ENCODE data around the gene ENTREP1. TPM values are rescaled to one million over a fixed set of nuclear protein-coding genes. Genes with fewer than 3 reads are reported as not detected.

ENTREP1 gene
- total and polyA plus RNA-seq, 2 experiments from 2014 or later = 0.94 to 2.2 TPM

DNA sequence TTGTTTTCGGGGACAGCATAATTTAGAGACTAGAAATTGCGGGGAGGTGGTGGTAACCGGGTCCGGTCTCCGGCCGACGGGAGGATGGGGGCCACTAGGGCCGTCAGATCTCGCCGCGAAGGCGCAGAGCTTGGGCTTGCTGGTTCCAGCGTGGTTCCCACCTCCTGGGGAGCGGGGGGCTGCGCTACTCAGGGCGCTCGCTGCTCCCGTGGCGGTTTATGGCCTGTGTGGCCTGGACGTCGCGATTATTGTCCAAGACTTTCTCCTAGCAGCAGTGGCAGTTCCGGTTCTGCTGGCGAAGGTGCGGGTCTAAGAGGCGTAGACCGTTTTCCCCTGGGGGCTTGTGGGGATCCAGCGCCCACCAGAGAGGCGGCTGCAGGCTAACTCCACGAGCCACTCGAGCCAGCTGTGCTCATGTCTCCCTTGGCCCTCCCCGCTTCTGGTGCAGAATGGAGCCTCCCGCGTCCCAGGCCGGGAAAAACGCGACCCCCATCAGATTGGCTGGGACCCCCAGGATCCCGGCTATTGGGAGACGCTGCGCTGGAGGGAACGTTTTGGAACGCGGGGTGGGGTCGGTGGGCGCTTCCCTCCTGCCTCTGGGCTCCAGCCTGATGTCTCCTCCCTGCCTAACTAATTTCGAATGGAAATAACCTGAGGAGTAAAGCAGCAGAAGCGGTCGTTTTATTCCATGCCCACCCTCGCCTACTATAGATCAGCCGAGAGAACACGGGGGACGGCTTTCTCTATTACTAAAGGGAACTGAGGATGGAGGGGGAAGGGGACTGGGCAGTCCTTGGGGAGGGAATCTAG is 87.1 kb downstream of the ENTREP1 start:
- Histone ChIP-seq H3K79me2 (no peaks in the 10 kb centered on the region), H2AFZ (peak overlapping the region; percentile 60), H3K4me1 (ENCODE audit: insufficient read depth) (no peaks in the 10 kb centered on the region), H3K9me2 (replicated peaks; ENCODE audit: insufficient read depth) (no peaks in the 10 kb centered on the region), H4K20me1 (ENCODE audit: insufficient read depth, poor library complexity, severe bottlenecking) (no peaks in the 10 kb centered on the region), H3K36me3 (replicated peaks; ENCODE audit: insufficient read depth, low read depth) (no peaks in the 10 kb centered on the region), H3K4me2 (no peak overlapping the region), H3K9me3 (ENCODE audit: low read depth) (no peaks in the 10 kb centered on the region), H3K27me3 (no peaks in the 10 kb centered on the region), H3K27ac (no peak overlapping the region), H3K4me3 (no peak overlapping the region)
- TF ChIP-seq, protein P1, sequence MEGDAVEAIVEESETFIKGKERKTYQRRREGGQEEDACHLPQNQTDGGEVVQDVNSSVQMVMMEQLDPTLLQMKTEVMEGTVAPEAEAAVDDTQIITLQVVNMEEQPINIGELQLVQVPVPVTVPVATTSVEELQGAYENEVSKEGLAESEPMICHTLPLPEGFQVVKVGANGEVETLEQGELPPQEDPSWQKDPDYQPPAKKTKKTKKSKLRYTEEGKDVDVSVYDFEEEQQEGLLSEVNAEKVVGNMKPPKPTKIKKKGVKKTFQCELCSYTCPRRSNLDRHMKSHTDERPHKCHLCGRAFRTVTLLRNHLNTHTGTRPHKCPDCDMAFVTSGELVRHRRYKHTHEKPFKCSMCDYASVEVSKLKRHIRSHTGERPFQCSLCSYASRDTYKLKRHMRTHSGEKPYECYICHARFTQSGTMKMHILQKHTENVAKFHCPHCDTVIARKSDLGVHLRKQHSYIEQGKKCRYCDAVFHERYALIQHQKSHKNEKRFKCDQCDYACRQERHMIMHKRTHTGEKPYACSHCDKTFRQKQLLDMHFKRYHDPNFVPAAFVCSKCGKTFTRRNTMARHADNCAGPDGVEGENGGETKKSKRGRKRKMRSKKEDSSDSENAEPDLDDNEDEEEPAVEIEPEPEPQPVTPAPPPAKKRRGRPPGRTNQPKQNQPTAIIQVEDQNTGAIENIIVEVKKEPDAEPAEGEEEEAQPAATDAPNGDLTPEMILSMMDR (IDR thresholded peaks at IDR 0.05; ENCODE audit: poor library complexity) = no peak
- TF ChIP-seq EZH2 (IDR thresholded peaks at IDR 0.05; ENCODE audit: borderline replicate concordance) = no peak
- TF ChIP-seq EZH2phosphoT487 (IDR thresholded peaks at IDR 0.05; ENCODE audit: low read depth, severe bottlenecking, unreplicated experiment) = no peak
- WGBS (ENCODE audit: low lambda C conversion rate, missing lambda C conversion rate) = 88% methylated on average over 50 of the region's 52 CpGs
- DNase-seq (ENCODE audit: low spot score) = no peak

DNA sequence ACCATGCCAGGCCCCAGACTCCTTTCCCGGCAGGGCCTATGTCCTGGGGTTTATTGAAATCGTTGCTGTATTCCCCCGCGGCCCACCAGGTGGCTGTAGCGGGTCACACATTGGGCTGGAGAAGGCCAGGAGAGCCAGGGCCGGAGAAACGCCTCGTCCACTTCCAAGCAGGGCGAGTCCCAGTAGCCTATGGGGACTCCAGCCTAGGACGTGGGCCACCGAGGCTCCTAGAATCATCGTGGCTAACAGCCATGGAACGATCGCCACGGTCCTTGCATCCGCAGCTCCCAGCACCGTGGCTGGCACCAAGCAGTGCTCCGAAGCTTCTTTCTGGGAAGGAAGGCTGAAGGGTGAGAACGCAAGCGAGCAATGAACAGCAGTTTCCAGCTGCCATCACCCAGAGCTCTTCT is 87.7 kb downstream of the ENTREP1 start:
- no peaks in the 10 kb centered on the region for H3K27me3 ChIP-seq
- DNase-seq (ENCODE audit: low spot score) = peak; percentile 73
- no peak overlapping the region for H3K4me3 ChIP-seq
- no peaks in the 10 kb centered on the region for H3K9me2 ChIP-seq (replicated peaks; ENCODE audit: insufficient read depth)
- no peaks in the 10 kb centered on the region for H3K79me2 ChIP-seq
- H3K9me3 ChIP-seq (ENCODE audit: low read depth) = no peaks in the 10 kb centered on the region
- H2AFZ ChIP-seq = peak overlapping the region; percentile 60
- H4K20me1 ChIP-seq (ENCODE audit: insufficient read depth, poor library complexity, severe bottlenecking) = no peaks in the 10 kb centered on the region
- 40% methylated on average over 18 of the region's 20 CpGs for WGBS (ENCODE audit: low lambda C conversion rate, missing lambda C conversion rate)
- H3K4me2 ChIP-seq = peak overlapping the region; percentile 66
- no peaks in the 10 kb centered on the region for H3K4me1 ChIP-seq (ENCODE audit: insufficient read depth)
- H3K27ac ChIP-seq = no peak overlapping the region
- no peaks in the 10 kb centered on the region for H3K36me3 ChIP-seq (replicated peaks; ENCODE audit: insufficient read depth, low read depth)
- TF ChIP-seq, protein P1 (IDR thresholded peaks at IDR 0.05; ENCODE audit: poor library complexity) = peak; percentile 58
- no peak for TF ChIP-seq EZH2 (IDR thresholded peaks at IDR 0.05; ENCODE audit: borderline replicate concordance)

DNA sequence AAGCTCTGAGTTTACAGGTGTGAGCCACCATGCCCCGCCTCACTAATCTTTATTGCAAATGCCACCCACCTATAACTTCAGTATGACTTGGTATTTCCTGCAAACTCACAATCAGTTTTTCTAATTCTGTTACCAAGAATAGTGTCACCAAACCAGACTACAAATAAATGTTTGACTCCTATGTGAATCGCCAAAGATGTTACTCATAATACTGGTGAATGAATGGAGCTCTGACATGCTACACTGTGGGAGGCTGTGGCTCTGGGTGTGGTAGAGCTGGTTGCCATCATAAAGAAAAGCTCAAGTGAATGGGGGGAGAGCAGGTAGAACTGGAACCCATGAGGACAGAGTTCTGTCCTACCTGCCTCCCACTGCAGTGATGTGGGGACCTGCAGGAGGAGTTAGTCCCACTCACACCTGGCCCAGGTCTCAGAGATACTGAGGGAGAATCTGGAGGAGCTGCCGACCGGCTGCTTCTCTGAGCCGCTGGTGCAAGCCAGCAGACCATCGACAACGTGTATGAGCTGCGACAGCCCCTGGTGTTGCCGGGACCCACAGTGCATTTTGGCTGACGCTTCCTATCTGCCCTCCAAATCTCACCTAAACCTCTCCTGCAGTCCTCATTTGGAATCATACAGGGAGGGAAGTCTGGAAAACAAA is 95.7 kb downstream of the ENTREP1 start:
- H3K36me3 ChIP-seq (replicated peaks; ENCODE audit: insufficient read depth, low read depth) = no peaks in the 10 kb centered on the region
- H3K27ac ChIP-seq = no peak overlapping the region
- no peak overlapping the region for H3K4me3 ChIP-seq
- H3K9me2 ChIP-seq (replicated peaks; ENCODE audit: insufficient read depth) = no peaks in the 10 kb centered on the region
- TF ChIP-seq, protein P1 (IDR thresholded peaks at IDR 0.05; ENCODE audit: poor library complexity) = no peak
- no peak for TF ChIP-seq EZH2phosphoT487 (IDR thresholded peaks at IDR 0.05; ENCODE audit: low read depth, severe bottlenecking, unreplicated experiment)
- no peaks in the 10 kb centered on the region for H3K4me1 ChIP-seq (ENCODE audit: insufficient read depth)
- H3K27me3 ChIP-seq = no peaks in the 10 kb centered on the region
- H4K20me1 ChIP-seq (ENCODE audit: insufficient read depth, poor library complexity, severe bottlenecking) = no peaks in the 10 kb centered on the region
- no peak for DNase-seq (ENCODE audit: low spot score)
- H2AFZ ChIP-seq = no peak overlapping the region
- H3K79me2 ChIP-seq = no peaks in the 10 kb centered on the region
- 83% methylated on average over 10 of the region's 10 CpGs for WGBS (ENCODE audit: low lambda C conversion rate, missing lambda C conversion rate)
- H3K4me2 ChIP-seq = no peak overlapping the region
- no peaks in the 10 kb centered on the region for H3K9me3 ChIP-seq (ENCODE audit: low read depth)
